HCT116 (cell line): Measurements from ENCODE around the gene EFCAB12.

Experiments used
- EZH2 ChIP-seq: fragments of 200-600 bp; sonication (generic); IDR thresholded peaks from 2 replicates; pipeline ENCODE4 v1.6.1; 2017; ENCODE audit warnings: antibody characterized with exemption, mixed run types
- EZH2phosphoT487 ChIP-seq: fragments of 200-600 bp; IDR thresholded peaks from 2 replicates; pipeline ENCODE4 v1.6.1; 2018; ENCODE audit warnings: antibody characterized with exemption, borderline replicate concordance
- FOSL1 ChIP-seq: IDR thresholded peaks from 2 replicates; pipeline ENCODE4 v1.6.1; 2012; ENCODE audit warnings: low read depth
- JUND ChIP-seq: IDR thresholded peaks from 2 replicates; pipeline ENCODE4 v1.6.1; 2012
- MAX ChIP-seq: IDR thresholded peaks from 2 replicates; pipeline ENCODE4 v1.6.1; 2012
- POLR2A ChIP-seq: IDR thresholded peaks from 2 replicates; pipeline ENCODE4 v1.7.0; 2011; ENCODE audit warnings: borderline replicate concordance; ENCODE audit not compliant: insufficient read depth, insufficient read length; ENCODE audit errors: extremely low read depth
- POLR2AphosphoS5 ChIP-seq: IDR thresholded peaks from 2 replicates; pipeline ENCODE4 v1.6.1; 2011; ENCODE audit warnings: mild to moderate bottlenecking, low read depth, low read length, moderate library complexity
- RAD21 ChIP-seq: IDR thresholded peaks from 2 replicates; pipeline ENCODE4 v1.6.1; 2012; ENCODE audit warnings: low read depth, mild to moderate bottlenecking
- REST ChIP-seq: IDR thresholded peaks from 2 replicates; pipeline ENCODE4 v1.6.1; 2012; ENCODE audit warnings: low read depth
- SRF ChIP-seq: IDR thresholded peaks from 2 replicates; pipeline ENCODE4 v1.6.1; 2012; ENCODE audit warnings: low read depth
- TCF7L2 ChIP-seq: IDR thresholded peaks from 2 replicates; pipeline ENCODE4 v1.7.0; 2011; ENCODE audit warnings: borderline replicate concordance, inconsistent platforms; ENCODE audit not compliant: insufficient read depth, insufficient read length; ENCODE audit errors: extremely low read depth
- YY1 ChIP-seq: IDR thresholded peaks from 2 replicates; pipeline ENCODE4 v1.6.1; 2011; ENCODE audit warnings: low read length, low read depth, moderate library complexity, mild to moderate bottlenecking; ENCODE audit not compliant: insufficient replicate concordance; ENCODE audit errors: extremely low read depth
- TF ChIP-seq, protein P1 (sequence below), 3 experiments: fragments of 200-600 bp in 1 of 3; sonication (generic) in 1 of 3; IDR thresholded peaks in 2 of 3; conservative IDR thresholded peaks in 1 of 3; 2 replicates each; pipeline ENCODE4 v1.5.1; 2012 to 2017; ENCODE audit warnings: low read depth in 2 of 3, low read length in 2 of 3, antibody characterized with exemption in 1 of 3, borderline replicate concordance in 1 of 3, control low read depth in 1 of 3, mild to moderate bottlenecking in 1 of 3, mixed read lengths in 1 of 3, mixed run types in 1 of 3, moderate library complexity in 1 of 3; ENCODE audit not compliant: insufficient read depth in 1 of 3
- TF ChIP-seq, protein P2 (sequence below): IDR thresholded peaks from 2 replicates; pipeline ENCODE4 v1.6.1; 2011; ENCODE audit warnings: mild to moderate bottlenecking, low read length, moderate library complexity; ENCODE audit not compliant: insufficient replicate concordance; ENCODE audit errors: extremely low read depth

DNA sequence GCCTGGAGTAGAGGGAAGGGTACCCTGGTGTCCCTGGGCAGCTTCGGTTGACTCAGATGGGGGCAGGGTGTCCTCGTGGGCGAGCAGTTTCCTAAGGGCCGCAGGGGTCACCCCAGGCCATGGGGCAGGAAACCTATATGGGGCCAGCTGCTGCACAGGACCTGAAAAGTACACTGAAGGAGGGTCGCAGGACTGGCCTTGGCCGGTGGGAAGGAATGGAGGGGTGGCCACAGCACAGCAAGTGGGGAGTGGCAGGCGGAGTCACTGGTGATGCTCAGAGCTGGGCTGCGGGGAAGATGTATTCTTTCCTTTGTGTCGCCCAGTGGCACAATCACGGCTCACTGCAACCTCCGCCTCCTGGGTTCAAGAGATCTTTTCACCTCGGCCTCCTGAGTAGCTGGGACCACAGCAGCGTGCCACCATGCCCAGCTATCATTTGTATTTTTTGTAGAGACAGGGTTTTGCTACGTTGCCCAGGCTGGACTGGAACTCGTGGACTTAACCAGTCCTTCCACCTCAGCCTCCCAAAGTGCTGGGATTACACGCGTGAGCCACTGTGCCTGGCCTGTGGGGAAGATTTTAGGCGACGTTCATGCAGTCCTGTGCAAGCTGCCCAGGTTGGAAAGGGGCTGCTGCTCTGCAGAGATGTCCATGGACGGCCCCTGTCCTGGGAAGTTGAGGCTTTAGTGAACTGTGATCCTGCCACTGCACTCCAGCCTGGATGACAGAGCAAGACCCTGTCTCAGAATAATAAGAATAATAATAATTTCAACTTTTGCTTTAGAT lies 57.2 kb downstream of the EFCAB12 start:
- TF ChIP-seq POLR2A: no peak
- TF ChIP-seq, protein P1, sequence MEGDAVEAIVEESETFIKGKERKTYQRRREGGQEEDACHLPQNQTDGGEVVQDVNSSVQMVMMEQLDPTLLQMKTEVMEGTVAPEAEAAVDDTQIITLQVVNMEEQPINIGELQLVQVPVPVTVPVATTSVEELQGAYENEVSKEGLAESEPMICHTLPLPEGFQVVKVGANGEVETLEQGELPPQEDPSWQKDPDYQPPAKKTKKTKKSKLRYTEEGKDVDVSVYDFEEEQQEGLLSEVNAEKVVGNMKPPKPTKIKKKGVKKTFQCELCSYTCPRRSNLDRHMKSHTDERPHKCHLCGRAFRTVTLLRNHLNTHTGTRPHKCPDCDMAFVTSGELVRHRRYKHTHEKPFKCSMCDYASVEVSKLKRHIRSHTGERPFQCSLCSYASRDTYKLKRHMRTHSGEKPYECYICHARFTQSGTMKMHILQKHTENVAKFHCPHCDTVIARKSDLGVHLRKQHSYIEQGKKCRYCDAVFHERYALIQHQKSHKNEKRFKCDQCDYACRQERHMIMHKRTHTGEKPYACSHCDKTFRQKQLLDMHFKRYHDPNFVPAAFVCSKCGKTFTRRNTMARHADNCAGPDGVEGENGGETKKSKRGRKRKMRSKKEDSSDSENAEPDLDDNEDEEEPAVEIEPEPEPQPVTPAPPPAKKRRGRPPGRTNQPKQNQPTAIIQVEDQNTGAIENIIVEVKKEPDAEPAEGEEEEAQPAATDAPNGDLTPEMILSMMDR (IDR thresholded peaks at IDR 0.05 in 2 of 3, conservative IDR thresholded peaks at IDR 0.05 in 1 of 3; ENCODE audit: borderline replicate concordance in 1 of 3, insufficient read depth in 1 of 3, low read depth in 2 of 3, low read length in 2 of 3): no peak
- no peak for TF ChIP-seq MAX
- TF ChIP-seq RAD21: no peak
- no peak for TF ChIP-seq POLR2AphosphoS5
- no peak for TF ChIP-seq EZH2
- TF ChIP-seq FOSL1: no peak
- TF ChIP-seq REST: no peak
- no peak for TF ChIP-seq TCF7L2
- no peak for TF ChIP-seq EZH2phosphoT487
- TF ChIP-seq, protein P2, sequence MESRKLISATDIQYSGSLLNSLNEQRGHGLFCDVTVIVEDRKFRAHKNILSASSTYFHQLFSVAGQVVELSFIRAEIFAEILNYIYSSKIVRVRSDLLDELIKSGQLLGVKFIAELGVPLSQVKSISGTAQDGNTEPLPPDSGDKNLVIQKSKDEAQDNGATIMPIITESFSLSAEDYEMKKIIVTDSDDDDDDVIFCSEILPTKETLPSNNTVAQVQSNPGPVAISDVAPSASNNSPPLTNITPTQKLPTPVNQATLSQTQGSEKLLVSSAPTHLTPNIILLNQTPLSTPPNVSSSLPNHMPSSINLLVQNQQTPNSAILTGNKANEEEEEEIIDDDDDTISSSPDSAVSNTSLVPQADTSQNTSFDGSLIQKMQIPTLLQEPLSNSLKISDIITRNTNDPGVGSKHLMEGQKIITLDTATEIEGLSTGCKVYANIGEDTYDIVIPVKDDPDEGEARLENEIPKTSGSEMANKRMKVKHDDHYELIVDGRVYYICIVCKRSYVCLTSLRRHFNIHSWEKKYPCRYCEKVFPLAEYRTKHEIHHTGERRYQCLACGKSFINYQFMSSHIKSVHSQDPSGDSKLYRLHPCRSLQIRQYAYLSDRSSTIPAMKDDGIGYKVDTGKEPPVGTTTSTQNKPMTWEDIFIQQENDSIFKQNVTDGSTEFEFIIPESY: no peak
- no peak for TF ChIP-seq YY1
- TF ChIP-seq JUND: no peak
- no peak for TF ChIP-seq SRF
